Thyroid gland (tissue), 4 donors: ENCODE results near the gene USP44. TPM values are rescaled to one million over a fixed set of nuclear protein-coding genes. Genes with fewer than 3 reads are reported as not detected.
"Not testable (repeated sequence)": the region's sequence is repeated elsewhere in the genome, so short reads cannot be mapped to it uniquely, and the experiment has no call there.

Experiments used
- DNase-seq, 2 donors: peaks; one replicate each; pipeline ENCODE4 v3.0.0-alpha.2; 2019
- H3K27ac ChIP-seq, 3 donors: fragments of 200-600 bp; sonication (generic); 1 replicate in 2 of 3; 2 replicates in 1 of 3; pipeline ENCODE4 v1.5.1; 2016 to 2019; ENCODE audit warnings: mild to moderate bottlenecking in 1 of 3, moderate library complexity in 1 of 3
- H3K27me3 ChIP-seq: fragments of 200-600 bp; sonication (generic); one replicate; pipeline ENCODE4 v1.5.1; 2019
- H3K36me3 ChIP-seq, 2 donors: fragments of 200-600 bp; sonication (generic); one replicate each; pipeline ENCODE4 v1.5.1; 2016 to 2019
- H3K4me1 ChIP-seq, 2 donors: fragments of 200-600 bp; sonication (generic); one replicate each; pipeline ENCODE4 v1.5.1; 2017 to 2019
- H3K4me3 ChIP-seq, 3 donors: fragments of 200-600 bp; sonication (generic); replicated peaks in 1 of 3; 1 replicate in 2 of 3; 2 replicates in 1 of 3; pipeline ENCODE4 v1.5.1; 2016; ENCODE audit warnings: mild to moderate bottlenecking in 1 of 3
- H3K9me3 ChIP-seq: fragments of 200-600 bp; sonication (generic); one replicate; pipeline ENCODE4 v1.5.1; 2017
- CTCF ChIP-seq, 6 experiments: fragments of 200-600 bp in 3 of 6; fragments of 450-650 bp in 3 of 6; sonication (generic) in 3 of 6; IDR thresholded peaks; one replicate each; pipeline ENCODE4 v1.5.1; 2016 to 2019; ENCODE audit warnings: antibody characterized with exemption in 6 of 6, mild to moderate bottlenecking in 2 of 6, inconsistent platforms in 1 of 6, moderate library complexity in 1 of 6
- POLR2A ChIP-seq, 2 donors: fragments of 450-650 bp; IDR thresholded peaks; one replicate each; pipeline ENCODE4 v1.6.1; 2017; ENCODE audit warnings: antibody characterized with exemption in 2 of 2, mild to moderate bottlenecking in 2 of 2, moderate library complexity in 1 of 2
- WGBS, 2 donors: methylation state at CpG; one replicate each; pipeline ENCODE4 v1.1.5; 2017; 5-methylcytosine and 5-hydroxymethylcytosine counted together
- intact Hi-C: fragments of 100-400 bp; cut with DNase I; formaldehyde crosslinking; loops from one replicate; pipeline ENCODE4 v1.15.1; 2023
- total RNA-seq, 4 donors: library from RNA; depleted of rRNA; stranded (reverse); fragments of >200 nt; gene quantifications; one replicate each; pipeline ENCODE4 v1.2.3, GENCODE V29; 2016

Gene USP44
- total RNA-seq, 4 donors from 2014 or later = 2.8 to 9.1 (median 6.3) TPM

- Histone ChIP-seq H3K4me3 (no peak overlapping the region), H3K9me3 (no peaks in the 10 kb centered on the region), H3K36me3 (peaks cover 8 to 9% of the 10 kb centered on the region in 2 donors), H3K27ac (no peak overlapping the region), H3K27me3 (no peaks in the 10 kb centered on the region), H3K4me1 (no peaks in the 10 kb centered on the region)
- DNase-seq = no peak
- no peak for TF ChIP-seq CTCF (IDR thresholded peaks at IDR 0.05)
- intact Hi-C loops = no loop called here
These were observed 66.8 kb downstream of the USP44 start for GRCh38 chr12:95484524-95484923.

GRCh38 chr12:95482564-95482963 lies 68.7 kb downstream of the USP44 start:
- DNase-seq, H3K9me3 ChIP-seq, H3K27ac ChIP-seq, H3K27me3 ChIP-seq, H3K4me1 ChIP-seq, intact Hi-C loops, H3K4me3 ChIP-seq: not testable (repeated sequence)
- H3K36me3 ChIP-seq = peaks cover 4 to 11% of the 10 kb centered on the region in 2 donors
- WGBS, 2 donors = 97 to 98% methylated on average over 6 of the region's 6 CpGs

GRCh38 chr12:95481888-95482287 lies 69.4 kb downstream of the USP44 start:
- no peaks in the 10 kb centered on the region for H3K4me1 ChIP-seq
- TF ChIP-seq CTCF (IDR thresholded peaks at IDR 0.05) = no peak
- TF ChIP-seq POLR2A (IDR thresholded peaks at IDR 0.05) = no peak
- no peaks in the 10 kb centered on the region for H3K27me3 ChIP-seq
- no peak for DNase-seq
- no peaks in the 10 kb centered on the region for H3K9me3 ChIP-seq
- no peak overlapping the region for H3K4me3 ChIP-seq
- intact Hi-C loops = no loop called here
- no peak overlapping the region for H3K27ac ChIP-seq
- WGBS, 2 donors = 93 to 94% methylated on average over 7 of the region's 7 CpGs
- H3K36me3 ChIP-seq = peaks cover 6 to 13% of the 10 kb centered on the region in 2 donors

GRCh38 chr12:95481072-95481471 lies 70.2 kb downstream of the USP44 start:
- H3K4me3 ChIP-seq = no peak overlapping the region
- no peak for DNase-seq
- intact Hi-C loops = no loop called here
- peak overlapping the region in 1 of 3 donors; percentile 1 for H3K27ac ChIP-seq
- WGBS, 2 donors = 84 to 87% methylated on average over 3 of the region's 3 CpGs
- H3K27me3 ChIP-seq = no peaks in the 10 kb centered on the region
- TF ChIP-seq CTCF (IDR thresholded peaks at IDR 0.05) = no peak
- TF ChIP-seq POLR2A (IDR thresholded peaks at IDR 0.05) = no peak
- no peaks in the 10 kb centered on the region for H3K9me3 ChIP-seq
- H3K36me3 ChIP-seq = peaks cover 6 to 11% of the 10 kb centered on the region in 2 donors
- H3K4me1 ChIP-seq = peaks cover 2 to 4% of the 10 kb centered on the region in 2 donors

GRCh38 chr12:95480230-95480629 lies 71.0 kb downstream of the USP44 start:
- Histone ChIP-seq H3K27ac (no peak overlapping the region), H3K4me1 (peaks cover 10 to 12% of the 10 kb centered on the region in 2 donors), H3K36me3 (peaks cover 6 to 11% of the 10 kb centered on the region in 2 donors), H3K27me3 (no peaks in the 10 kb centered on the region), H3K9me3 (no peaks in the 10 kb centered on the region), H3K4me3 (no peak overlapping the region)
- intact Hi-C loops = no loop called here
- WGBS, 2 donors = 86% methylated on average over 2 of the region's 2 CpGs
- no peak for TF ChIP-seq POLR2A (IDR thresholded peaks at IDR 0.05)
- TF ChIP-seq CTCF (IDR thresholded peaks at IDR 0.05) = no peak
- DNase-seq = no peak

GRCh38 chr12:95474660-95474958 lies 76.7 kb downstream of the USP44 start:
- TF ChIP-seq POLR2A (IDR thresholded peaks at IDR 0.05) (no peak), CTCF (IDR thresholded peaks at IDR 0.05) (no peak)
- WGBS, 2 donors = 0% methylated on average over 10 to 16 of the region's 16 CpGs
- peaks cover 6 to 11% of the 10 kb centered on the region in 2 donors for H3K36me3 ChIP-seq
- H3K4me1 ChIP-seq = peaks cover 16 to 20% of the 10 kb centered on the region in 2 donors
- H3K4me3 ChIP-seq = peak overlapping the region; percentile 85 to 99 (median 94)
- no peaks in the 10 kb centered on the region for H3K9me3 ChIP-seq
- peak overlapping the region; percentile 85 to 96 (median 94) for H3K27ac ChIP-seq
- H3K27me3 ChIP-seq = no peaks in the 10 kb centered on the region
- DNase-seq = peak in 1 of 2 donors; percentile 8
- intact Hi-C loops = no loop called here
